Lower leg skin (tissue), 3 donors: Measurements from ENCODE around the gene SNX3.

Experiments used
- CTCF ChIP-seq, 3 donors: fragments of 450-650 bp; IDR thresholded peaks; one replicate each; pipeline ENCODE4 v1.5.1; 2016; ENCODE audit warnings: antibody characterized with exemption in 3 of 3, mild to moderate bottlenecking in 3 of 3, moderate library complexity in 2 of 3
- POLR2A ChIP-seq, 2 donors: fragments of 450-650 bp; IDR thresholded peaks; one replicate each; pipeline ENCODE4 v1.6.1; 2016 to 2017; ENCODE audit warnings: antibody characterized with exemption in 2 of 2, mild to moderate bottlenecking in 1 of 2, moderate library complexity in 1 of 2

GRCh38 chr6:108195209-108195608 is 65.6 kb downstream of the SNX3 start:
- TF ChIP-seq CTCF (IDR thresholded peaks at IDR 0.05), result no peak
- TF ChIP-seq POLR2A (IDR thresholded peaks at IDR 0.05), result no peak
